KG1 (cell line): ENCODE data around the gene ITPR1.
A peak's percentile ranks its signal among the peaks of the same experiment; 100 is the strongest.

ENCODE experiments used
- DNase-seq: peaks from one replicate; lab custom pipeline; 2025; lab: John Stamatoyannopoulos, UW

The ITPR1 gene

DNA sequence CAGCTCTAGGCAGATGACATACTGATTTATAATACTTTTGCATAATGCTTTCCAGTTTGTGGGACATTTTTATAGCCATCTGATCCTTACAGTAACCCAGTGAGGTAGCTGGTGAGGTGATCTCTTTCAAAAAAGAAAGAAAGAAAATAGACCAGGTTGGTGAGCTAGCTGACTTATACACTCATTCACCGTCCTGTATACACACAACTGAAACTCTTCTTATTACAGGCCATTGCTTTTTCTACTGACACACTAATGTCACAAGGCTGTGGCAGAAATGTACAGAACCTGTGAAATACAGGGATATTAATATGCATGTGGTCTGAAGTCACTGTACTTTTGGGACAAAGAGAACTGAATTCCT lies 335.9 kb downstream of the ITPR1 start:
- no peak for DNase-seq

DNA sequence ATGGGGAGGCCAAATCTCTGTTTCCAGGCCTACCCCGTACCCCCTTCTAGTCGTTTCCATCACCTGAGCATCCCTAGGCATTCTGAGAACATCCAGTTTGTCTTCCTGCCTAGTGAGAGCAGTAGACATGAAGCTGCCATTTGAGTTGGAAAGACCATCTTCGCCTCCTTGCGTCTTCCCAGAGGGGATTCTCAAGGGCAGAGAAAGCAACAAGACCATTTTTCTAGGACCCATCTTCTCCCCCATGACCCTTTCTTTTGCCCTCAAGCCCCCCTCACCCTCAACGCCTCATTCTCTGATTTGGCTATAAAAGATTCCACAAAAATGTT lies 337.4 kb downstream of the ITPR1 start:
- DNase-seq = no peak

DNA sequence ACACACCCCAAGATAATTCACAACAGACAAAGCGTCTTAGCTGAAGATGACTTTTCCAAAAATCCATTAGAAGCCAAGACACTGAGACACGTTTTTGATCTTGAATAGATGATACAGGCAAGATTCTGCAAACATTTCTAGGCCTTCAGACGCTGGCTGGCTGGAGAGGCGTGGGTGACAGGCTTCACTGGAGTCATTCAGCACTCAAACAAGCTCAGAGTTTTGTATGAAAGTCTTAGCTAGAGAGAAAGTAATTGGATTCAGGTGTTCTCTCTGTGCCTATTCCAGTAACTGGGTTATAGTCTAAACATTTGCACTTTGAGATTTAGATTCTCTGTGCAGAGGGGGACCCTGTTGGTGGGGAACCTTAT lies 338.4 kb downstream of the ITPR1 start:
- no peak for DNase-seq

DNA sequence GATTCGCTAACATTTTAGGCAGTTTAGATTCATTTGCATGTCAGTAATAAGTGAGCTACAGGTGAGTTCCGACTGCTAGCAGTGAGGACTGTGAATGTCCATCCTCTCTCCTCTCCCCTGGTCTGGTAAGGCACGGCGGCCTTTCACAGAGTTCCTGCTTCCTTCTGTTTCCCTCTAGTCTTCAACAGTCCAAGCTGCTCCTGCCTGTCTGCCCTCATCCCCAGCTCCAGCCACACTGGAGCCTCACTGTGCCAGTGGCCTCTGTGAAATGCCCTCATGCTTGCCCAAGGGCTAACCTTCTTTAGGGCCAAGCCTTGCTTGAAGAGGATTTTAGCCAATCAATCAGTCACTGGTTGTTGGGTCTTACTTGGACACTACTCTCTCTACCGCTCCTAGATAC lies 340.3 kb downstream of the ITPR1 start:
- DNase-seq = no peak

DNA sequence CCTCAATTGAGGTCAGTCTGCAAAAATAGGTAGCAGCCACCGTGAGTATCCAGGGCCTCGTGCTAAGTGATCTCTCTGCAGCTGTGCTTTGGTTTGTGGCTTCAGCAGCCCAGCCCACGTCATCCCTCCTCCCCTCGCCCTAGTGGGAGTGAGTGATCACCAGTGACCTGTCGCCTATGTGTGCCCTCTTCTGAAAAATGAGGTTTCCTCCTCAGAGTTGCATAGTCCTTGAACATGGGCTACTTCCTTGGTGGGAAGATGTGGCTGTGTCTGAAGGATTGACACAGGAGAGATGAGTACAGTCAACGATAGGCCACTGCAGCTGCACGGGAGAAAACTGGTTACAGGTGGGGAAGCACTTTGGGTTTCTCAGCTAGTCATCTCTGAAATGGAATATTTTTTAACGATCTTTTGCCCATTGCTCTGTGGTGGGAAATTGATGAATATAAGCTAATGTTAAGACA lies 341.3 kb downstream of the ITPR1 start:
- DNase-seq = peak; percentile 32

DNA sequence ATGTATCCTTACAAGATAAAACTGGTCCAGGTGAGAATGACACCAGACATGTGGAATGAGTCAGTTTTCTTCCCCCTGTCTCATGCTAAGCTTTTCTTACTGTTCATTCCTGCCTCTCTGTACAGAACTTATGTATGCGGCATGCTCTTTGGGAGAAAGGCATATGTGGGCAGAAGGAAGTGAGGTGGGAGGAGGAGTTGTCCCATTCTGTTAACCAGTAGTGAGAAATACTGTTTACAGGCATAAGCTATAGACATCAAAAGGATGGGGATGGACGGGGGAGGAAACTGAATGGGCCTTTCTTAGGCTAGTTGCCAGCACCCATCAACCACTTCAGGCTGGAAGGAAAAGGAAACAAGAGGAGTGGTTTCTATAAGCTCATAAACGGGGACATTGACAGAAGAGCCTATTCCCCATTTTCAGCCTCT lies 342.5 kb downstream of the ITPR1 start:
- peak; percentile 29 for DNase-seq

DNA sequence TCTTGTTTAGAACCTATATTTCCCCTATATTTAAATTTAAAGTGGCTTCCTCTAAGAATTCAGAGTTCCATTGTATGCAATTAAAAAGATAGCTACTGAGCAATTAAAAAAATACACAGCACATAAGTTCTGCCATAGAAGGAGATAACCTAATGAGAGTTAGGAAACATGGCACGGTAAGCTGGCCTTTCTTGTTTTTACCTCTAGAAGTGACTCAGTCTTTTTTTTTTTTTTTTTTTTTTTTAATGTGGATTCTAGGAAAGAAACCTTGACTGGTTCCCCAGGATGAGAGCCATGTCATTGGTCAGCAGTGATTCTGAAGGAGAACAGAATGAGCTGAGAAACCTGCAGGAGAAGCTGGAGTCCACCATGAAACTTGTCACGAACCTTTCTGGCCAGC lies 343.4 kb downstream of the ITPR1 start:
- no peak for DNase-seq

DNA sequence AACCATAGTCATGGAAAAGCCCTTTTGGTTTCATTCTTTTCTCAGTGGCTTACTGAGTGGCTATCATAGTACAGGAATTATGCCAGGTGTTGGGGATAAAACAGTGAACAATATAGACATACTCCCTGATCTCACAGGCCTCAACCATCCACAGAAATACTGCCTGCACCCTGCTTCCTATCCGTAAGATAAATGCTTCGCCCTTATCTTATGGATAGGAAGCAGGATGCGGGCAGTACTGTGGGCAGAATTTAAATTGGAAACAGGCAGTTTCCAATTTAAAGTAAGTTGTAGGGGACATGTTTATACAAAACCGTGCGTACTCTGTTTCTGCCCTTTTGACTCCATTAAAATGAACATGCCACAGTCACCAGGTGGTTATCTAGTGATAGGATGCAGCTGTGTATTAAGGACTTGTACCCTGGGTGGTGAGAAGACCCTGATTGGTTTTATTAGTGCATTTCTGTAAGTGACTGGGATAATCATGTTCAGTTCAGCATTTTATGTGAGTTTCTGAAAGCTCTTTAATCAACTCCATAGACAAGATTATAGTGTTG lies 344.3 kb downstream of the ITPR1 start:
- DNase-seq = no peak

DNA sequence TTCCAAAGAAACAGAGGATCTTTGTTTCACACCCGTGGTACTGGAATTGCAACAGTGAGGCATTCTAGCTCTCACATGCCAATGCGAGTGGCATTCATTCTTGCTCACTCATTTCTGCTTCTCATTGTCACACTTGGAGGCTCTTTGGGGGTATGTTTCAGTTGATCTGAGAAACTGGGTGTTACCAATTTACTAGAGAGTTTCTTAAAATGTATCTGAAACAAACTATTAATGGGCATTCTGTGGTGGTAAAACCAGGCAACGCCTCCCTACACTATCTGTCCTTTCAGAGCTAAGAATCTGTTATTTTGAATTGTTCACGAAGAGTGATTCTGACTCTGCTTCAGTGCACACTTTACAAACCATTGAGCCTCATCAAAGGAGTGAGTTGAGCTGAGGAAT lies 345.5 kb downstream of the ITPR1 start:
- DNase-seq = no peak

DNA sequence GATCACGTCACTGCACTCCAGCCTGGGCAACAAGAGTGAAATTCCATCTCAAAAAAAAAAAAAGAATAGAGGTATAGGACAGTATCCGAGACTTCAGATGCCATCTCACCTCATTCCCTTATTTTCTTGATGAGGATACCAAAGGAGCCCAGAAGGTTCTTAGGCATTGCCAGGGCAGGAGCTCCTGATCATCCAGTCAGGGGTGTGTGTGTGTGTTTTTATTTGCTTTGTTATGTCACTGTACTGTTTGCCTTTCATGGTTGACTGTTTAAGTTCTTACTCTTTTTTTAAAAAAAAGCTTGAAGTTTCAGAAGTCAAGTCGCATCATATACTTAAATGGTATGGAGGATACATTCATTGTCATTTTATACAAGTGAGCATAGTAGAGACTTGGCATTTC lies 346.1 kb downstream of the ITPR1 start:
- DNase-seq = no peak

DNA sequence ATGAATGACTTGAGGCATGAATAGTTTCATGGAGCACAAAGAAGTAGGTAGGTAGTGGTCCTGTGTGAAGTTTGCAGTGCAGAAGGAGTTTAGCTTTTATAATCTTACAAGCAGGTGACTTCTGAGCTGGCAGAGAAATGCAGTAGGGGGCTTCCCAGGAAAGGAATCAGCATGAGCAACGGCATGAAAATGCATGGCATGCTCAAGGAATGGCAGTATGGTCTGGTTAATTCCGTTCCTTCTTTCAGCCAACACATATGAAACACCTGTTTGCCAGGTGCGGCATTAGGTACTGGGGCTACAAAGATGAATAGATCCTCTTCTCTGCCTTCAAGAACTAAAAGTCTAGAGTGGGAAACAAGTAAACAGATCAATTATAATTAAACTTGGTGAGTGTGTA lies 348.1 kb downstream of the ITPR1 start:
- DNase-seq = no peak

DNA sequence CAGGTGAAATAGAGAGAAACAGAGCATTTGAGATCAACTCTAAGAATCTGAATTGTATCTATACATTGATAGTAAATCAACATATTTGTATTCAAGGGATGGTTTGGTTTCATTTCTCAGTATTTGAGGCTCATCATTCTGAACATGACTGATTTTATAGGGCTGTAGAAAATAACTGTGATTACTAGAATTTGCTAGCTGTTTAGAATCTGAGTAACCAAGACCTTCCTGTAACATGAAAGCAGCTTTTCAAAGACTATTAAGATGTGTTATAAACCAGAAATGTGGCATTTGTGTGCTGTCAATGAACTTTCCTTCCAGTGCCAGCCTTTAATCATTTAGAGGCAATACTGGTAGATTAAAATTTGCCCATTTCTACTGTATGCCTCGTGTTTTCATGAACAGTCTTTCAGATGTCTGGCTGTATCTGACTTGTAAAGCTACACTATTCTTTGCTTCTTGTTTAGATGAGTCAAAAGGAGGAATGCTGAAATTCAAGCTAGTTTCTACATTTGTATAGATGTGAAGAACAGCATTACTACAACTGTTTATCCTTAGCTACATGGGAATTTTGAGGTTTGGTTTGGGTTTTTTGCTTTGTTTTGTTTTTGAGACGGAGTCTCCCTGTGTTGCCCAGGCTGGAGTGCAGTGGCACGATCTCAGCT lies 348.8 kb downstream of the ITPR1 start:
- no peak for DNase-seq

DNA sequence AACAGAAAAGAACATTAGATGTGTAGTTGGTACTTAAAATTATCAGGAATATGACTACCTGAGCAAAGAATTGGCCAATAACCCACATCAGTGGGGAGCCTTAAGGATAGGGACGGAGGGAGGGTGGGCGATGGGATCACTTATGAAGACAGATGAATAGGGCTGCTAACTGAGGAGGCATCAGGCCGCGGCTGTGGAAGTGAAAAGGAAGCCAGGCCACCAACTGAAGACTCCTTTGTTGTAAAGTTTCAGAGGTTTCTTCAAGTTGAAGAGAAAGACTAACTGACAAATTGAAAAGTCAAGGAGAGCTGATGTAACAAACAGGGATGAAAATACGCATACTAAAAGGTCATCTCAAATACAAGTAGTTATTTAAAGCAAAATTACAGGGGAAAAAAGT lies 350.5 kb downstream of the ITPR1 start:
- DNase-seq = no peak

DNA sequence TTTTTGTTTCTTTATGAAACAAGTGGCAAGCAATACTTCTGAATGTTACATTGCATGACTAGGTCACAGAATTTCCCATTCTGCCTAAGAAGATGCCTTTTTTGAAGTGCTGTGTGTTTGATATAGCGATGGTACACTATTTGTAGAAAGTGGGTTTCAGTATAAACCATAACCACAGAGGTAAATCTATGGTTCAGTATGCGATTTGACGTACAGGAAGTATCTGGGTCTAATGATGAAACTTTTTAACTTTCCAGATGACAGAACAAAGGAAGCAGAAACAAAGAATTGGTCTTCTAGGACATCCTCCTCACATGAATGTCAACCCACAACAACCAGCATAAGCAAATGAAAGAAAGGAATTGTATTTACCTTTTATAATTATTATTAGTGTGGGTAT lies 352.7 kb downstream of the ITPR1 start:
- no peak for DNase-seq

DNA sequence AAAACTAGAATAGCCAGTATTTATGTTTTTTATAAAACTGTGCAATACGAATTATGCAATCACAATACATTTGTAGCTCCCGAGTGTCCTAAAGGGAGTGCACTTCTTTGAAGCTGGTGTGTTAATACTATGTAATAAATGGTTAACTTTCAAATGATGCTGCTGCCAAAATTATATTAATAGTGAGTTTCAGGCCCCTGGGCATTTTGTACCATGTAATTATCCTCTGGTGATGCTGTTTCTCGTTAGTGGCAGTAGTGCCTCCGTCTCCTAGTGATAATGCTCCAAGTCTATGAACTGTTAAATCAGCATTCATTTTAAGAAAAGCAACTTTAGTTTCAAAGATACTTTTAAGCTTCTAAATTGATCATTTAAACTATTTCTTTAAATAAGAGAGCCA lies 353.4 kb downstream of the ITPR1 start:
- DNase-seq = no peak

DNA sequence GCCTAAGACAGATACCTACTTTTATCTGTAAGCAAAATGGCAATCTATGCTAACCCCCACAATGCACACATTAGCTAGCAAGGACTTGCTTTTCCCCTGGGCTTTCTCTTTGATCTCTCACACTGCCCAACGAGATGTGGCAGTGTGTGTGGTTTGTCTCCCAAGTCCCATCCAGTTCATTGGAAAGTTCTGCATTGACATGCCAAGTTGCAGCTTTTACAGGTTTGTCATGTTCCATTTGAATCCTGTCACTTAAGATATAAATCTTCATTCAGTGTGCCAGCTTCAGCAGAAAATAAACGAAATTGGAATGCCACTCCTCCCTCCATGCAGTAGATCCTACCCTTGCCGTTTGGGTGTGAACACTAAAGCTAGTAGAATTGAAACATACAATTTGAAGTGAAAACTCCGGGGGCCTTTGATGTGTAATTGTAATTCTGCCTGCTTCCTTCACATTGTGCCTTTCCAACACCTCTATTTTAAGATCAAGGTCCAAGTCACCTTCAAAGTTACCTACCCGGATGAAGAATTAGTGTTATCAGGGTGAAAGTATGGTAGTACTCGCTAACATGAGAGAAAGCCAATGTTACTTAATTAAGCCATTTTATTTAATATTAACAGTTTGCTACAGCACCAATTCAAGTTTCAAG lies 355.2 kb downstream of the ITPR1 start:
- DNase-seq = no peak

DNA sequence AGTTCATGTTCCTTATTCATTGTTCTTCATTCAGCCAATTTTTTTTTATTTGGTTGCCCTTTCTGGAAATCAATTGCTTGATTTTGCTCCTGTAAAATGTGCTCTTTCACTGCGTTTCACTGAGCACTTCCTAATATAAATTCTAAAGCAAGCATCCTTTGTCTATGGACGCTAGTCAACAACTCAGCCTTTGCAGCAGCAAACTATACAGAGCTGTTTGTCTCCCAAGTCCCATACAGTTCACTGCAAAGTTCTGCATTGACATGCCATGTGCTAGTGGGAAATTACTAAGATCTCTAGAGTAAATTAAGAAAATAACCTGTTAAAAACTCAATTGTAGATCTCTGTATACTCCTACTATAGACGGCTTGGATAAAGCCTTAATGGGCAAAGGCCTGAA lies 356.0 kb downstream of the ITPR1 start:
- no peak for DNase-seq

DNA sequence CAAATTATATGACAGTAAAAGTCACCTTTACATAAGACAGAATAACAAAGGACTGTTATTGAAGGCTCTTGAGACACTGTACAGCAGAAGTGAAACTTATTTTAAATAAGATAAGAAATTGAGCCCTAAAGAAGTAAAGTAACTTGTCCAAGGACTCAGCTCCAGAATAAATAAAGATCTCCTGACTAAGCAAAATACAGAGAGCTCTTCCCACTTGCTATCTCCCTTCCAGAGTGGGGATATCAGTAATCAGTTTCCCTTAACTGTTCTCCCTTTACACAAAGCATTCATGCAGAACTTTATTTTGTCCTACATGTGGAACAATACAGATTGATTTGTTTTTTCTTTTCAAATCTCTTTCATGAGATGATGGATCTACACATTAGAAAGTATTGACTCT lies 356.6 kb downstream of the ITPR1 start:
- DNase-seq = no peak

DNA sequence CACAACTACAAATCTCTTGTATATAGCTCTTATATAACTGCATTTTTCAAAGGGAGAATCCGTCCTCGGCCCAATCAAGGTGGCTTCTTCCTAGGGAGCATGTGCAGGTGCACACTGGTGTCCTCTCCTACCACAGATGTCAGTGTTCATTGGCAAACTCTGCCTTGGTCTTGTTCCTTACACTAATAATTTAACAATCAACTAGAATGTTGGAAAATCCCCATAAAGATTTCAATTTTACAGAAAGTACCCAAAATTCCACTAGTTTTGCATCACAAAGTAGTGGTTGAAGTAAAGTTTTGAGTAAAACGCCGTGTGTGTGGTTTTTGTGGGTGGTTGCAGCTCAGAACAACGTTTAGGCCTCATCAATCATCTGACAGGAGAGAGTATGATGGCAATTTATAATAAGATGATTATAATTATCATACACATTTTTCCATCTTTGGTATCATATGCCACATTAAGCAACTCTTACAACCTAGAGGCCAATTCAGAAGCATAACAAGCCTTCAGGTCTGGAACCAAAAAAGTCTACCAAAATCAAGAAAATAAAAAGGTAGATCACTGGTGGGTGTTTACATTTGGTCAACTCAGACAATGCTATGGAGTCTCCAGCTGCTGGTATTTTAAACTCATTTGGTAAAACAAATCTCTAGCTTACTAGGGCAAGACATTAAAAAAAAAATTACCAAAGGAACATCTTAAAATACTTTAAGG lies 357.2 kb downstream of the ITPR1 start:
- DNase-seq = no peak

DNA sequence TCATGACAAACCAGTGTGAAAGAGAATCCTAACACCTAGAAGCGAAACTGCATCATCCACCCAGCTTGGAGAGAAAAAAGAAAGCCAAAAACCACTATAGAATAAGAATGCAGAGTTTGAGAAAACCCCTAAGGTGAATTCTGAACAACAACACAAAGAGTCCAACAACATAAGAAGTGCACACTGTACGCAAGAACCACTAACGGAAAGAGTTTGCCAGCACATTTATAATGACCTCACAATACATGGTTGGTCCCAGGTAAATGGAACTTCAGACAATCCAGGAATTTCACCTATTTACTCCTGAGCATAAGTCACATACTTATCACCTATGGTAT lies 357.7 kb downstream of the ITPR1 start:
- no peak for DNase-seq

DNA sequence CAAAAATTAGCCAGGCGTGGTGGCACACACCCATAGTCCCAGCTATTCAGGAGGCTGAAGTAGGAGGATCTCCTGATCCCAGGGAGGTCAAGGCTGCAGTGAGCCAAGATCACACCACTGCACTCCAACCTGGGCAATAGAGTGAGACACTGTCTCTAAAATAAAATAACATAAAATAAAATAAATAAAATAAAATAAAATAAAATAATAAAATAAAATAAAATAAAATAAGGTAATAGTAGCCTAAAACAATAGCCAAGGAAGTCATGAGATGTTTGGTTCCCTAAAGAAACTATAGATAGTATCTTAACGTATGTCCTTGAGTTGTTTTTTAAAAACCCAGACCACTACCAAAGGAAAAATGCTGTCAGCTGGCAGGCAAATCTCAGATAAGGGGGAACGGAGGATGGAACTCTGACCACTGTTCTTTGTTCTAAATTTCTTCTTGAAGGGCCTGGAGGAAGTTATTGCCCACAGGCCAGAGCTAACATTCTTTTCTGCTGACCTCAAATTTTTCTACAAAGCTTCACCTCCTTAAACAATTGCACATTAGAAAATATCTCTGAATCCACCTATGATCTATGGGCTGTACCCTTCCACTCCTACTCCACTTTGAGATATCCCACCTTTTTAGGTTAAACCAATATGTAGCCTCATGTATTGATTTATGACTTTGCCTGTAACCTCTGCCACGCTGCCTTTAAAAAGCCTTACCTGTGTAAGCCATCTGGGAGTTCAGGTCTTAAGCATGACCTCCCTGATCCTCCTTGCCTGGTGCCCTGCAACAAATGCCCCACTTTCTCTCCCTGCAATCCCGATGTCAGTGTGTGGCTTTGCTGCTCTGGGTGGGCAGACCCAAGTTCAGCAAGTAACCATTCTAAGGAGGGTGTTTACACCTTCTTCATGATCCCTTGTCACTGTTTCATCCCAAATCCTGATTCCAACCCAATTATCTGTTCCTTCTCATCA lies 359.9 kb downstream of the ITPR1 start:
- DNase-seq = no peak

DNA sequence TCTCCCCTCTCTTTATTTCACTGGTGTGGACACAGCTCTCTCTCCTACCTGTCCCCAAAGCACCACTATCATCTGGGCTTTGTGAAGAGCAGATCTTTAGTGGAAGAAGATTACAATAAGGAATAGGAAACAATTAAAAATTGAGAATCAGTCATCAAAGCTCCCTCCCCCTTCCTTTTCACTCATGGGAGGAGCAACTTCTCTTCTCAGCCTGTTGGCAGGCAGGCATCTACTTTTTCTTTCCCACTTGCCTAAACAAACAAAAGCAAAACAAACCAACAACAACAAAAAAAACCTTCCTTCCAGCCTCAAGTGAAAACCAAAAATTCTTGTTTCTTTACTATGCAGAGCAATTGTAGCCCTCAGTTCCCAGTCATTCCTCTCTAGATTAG lies 360.6 kb downstream of the ITPR1 start:
- no peak for DNase-seq
